ENCODE data around the gene NTNG1. TPM values are rescaled to one million over a fixed set of nuclear protein-coding genes. Genes with fewer than 3 reads are reported as not detected.

NTNG1 gene
- total RNA-seq, 2 donors from 2014 or later: 2.5 to 2.6 TPM

DNA sequence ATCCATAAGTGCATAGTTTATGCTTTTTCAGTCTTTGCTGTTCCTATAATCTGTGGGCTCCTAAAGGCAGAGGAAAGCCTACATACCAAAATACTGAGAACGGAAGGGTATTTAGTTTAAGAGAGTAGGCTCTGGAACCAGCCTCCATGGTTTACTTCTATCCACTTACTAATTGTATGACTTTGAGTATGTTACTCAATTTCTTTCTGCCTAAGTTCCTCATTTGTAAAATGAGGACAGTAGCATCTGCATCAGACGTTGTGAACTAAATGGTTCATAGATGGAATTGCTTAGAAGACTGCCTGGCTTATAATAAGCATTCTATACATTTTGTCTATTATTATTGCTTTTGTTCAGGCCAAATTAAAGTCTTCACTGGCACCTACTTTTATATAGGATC is 111.0 kb downstream of the NTNG1 start:
- Histone ChIP-seq H3K9me3 (ENCODE audit: control insufficient read depth, low read length) (no peaks in the 10 kb centered on the region), H3K9ac (ENCODE audit: extremely low read depth, low read length, poor library complexity, severe bottlenecking) (no peak overlapping the region), H3K27me3 (ENCODE audit: control insufficient read depth, insufficient read depth, low read length, poor library complexity, severe bottlenecking) (no peaks in the 10 kb centered on the region), H3K4me3 (ENCODE audit: low read length) (no peak overlapping the region), H3K27ac (ENCODE audit: low read depth, low read length) (no peak overlapping the region), H3K4me1 (ENCODE audit: control insufficient read depth, insufficient read depth, low read length) (no peaks in the 10 kb centered on the region), H3K36me3 (ENCODE audit: control insufficient read depth, insufficient read depth, low read length) (no peaks in the 10 kb centered on the region)
- no peak for DNase-seq
- H3K9me3 Mint-ChIP-seq: no peaks in the 10 kb centered on the region
- 92 to 100% methylated on average over 1 to 2 of the region's 2 CpGs for WGBS, 2 experiments (ENCODE audit: insufficient coverage in 1 of 2, insufficient read length in 1 of 2)
- no peak overlapping the region for H3K4me3 Mint-ChIP-seq
- no peak overlapping the region for H3K27ac Mint-ChIP-seq
- TF ChIP-seq, protein P1, sequence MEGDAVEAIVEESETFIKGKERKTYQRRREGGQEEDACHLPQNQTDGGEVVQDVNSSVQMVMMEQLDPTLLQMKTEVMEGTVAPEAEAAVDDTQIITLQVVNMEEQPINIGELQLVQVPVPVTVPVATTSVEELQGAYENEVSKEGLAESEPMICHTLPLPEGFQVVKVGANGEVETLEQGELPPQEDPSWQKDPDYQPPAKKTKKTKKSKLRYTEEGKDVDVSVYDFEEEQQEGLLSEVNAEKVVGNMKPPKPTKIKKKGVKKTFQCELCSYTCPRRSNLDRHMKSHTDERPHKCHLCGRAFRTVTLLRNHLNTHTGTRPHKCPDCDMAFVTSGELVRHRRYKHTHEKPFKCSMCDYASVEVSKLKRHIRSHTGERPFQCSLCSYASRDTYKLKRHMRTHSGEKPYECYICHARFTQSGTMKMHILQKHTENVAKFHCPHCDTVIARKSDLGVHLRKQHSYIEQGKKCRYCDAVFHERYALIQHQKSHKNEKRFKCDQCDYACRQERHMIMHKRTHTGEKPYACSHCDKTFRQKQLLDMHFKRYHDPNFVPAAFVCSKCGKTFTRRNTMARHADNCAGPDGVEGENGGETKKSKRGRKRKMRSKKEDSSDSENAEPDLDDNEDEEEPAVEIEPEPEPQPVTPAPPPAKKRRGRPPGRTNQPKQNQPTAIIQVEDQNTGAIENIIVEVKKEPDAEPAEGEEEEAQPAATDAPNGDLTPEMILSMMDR (conservative IDR thresholded peaks at IDR 0.05): no peak
- H3K36me3 Mint-ChIP-seq (ENCODE audit: low read depth): no peaks in the 10 kb centered on the region
- H3K4me1 Mint-ChIP-seq: peaks cover 16% of the 10 kb centered on the region
- H3K27me3 Mint-ChIP-seq (ENCODE audit: insufficient read depth): no peaks in the 10 kb centered on the region

GRCh38 chr1:107252271-107252670 is 111.4 kb downstream of the NTNG1 start:
- no peak overlapping the region for H3K9ac ChIP-seq (ENCODE audit: extremely low read depth, low read length, poor library complexity, severe bottlenecking)
- DNase-seq: no peak
- 91 to 98% methylated on average over 2 of the region's 2 CpGs for WGBS, 2 experiments (ENCODE audit: insufficient coverage in 1 of 2, insufficient read length in 1 of 2)
- no peaks in the 10 kb centered on the region for H3K36me3 ChIP-seq (ENCODE audit: control insufficient read depth, insufficient read depth, low read length)
- H3K36me3 Mint-ChIP-seq (ENCODE audit: low read depth): no peaks in the 10 kb centered on the region
- H3K4me3 Mint-ChIP-seq: no peak overlapping the region
- no peak overlapping the region for H3K27ac Mint-ChIP-seq
- H3K27me3 Mint-ChIP-seq (ENCODE audit: insufficient read depth): no peaks in the 10 kb centered on the region
- no peaks in the 10 kb centered on the region for H3K9me3 Mint-ChIP-seq
- no peak overlapping the region for H3K4me3 ChIP-seq (ENCODE audit: low read length)
- H3K4me1 ChIP-seq (ENCODE audit: control insufficient read depth, insufficient read depth, low read length): no peaks in the 10 kb centered on the region
- TF ChIP-seq, protein P1 (conservative IDR thresholded peaks at IDR 0.05): no peak
- no peaks in the 10 kb centered on the region for H3K9me3 ChIP-seq (ENCODE audit: control insufficient read depth, low read length)
- H3K27ac ChIP-seq (ENCODE audit: low read depth, low read length): no peak overlapping the region
- H3K4me1 Mint-ChIP-seq: peaks cover 16% of the 10 kb centered on the region
- no peaks in the 10 kb centered on the region for H3K27me3 ChIP-seq (ENCODE audit: control insufficient read depth, insufficient read depth, low read length, poor library complexity, severe bottlenecking)

GRCh38 chr1:107254306-107254705 is 113.5 kb downstream of the NTNG1 start:
- no peaks in the 10 kb centered on the region for H3K27me3 Mint-ChIP-seq (ENCODE audit: insufficient read depth)
- 68 to 76% methylated on average over 3 to 5 of the region's 5 CpGs for WGBS, 2 experiments (ENCODE audit: insufficient coverage in 1 of 2, insufficient read length in 1 of 2)
- H3K36me3 Mint-ChIP-seq (ENCODE audit: low read depth): no peaks in the 10 kb centered on the region
- H3K9me3 ChIP-seq (ENCODE audit: control insufficient read depth, low read length): no peaks in the 10 kb centered on the region
- H3K36me3 ChIP-seq (ENCODE audit: control insufficient read depth, insufficient read depth, low read length): no peaks in the 10 kb centered on the region
- DNase-seq: peak; percentile 59
- H3K27ac Mint-ChIP-seq: no peak overlapping the region
- no peak overlapping the region for H3K9ac ChIP-seq (ENCODE audit: extremely low read depth, low read length, poor library complexity, severe bottlenecking)
- H3K4me1 ChIP-seq (ENCODE audit: control insufficient read depth, insufficient read depth, low read length): no peaks in the 10 kb centered on the region
- H3K4me1 Mint-ChIP-seq: peaks cover 13% of the 10 kb centered on the region
- no peaks in the 10 kb centered on the region for H3K27me3 ChIP-seq (ENCODE audit: control insufficient read depth, insufficient read depth, low read length, poor library complexity, severe bottlenecking)
- no peaks in the 10 kb centered on the region for H3K9me3 Mint-ChIP-seq
- H3K4me3 Mint-ChIP-seq: no peak overlapping the region
- H3K4me3 ChIP-seq (ENCODE audit: low read length): no peak overlapping the region
- TF ChIP-seq, protein P1 (conservative IDR thresholded peaks at IDR 0.05): no peak
- H3K27ac ChIP-seq (ENCODE audit: low read depth, low read length): no peak overlapping the region
